CD4-positive, alpha-beta memory T cell (primary cell): ENCODE data around the gene RTN1. TPM values are rescaled to one million over a fixed set of nuclear protein-coding genes. Genes with fewer than 3 reads are reported as not detected.

ENCODE experiments used
- CTCF ChIA-PET: fragments of 350-600 bp; sonication (Branson Sonifier 250); formaldehyde crosslinking; loops from one replicate; lab custom pipeline; 2021; ENCODE audit warnings: inconsistent platforms; ENCODE audit not compliant: partially characterized antibody; lab: Charles Lee
- POLR2A ChIA-PET: fragments of 350-600 bp; sonication (Branson Sonifier 250); formaldehyde crosslinking; loops from one replicate; lab custom pipeline; 2021; ENCODE audit not compliant: partially characterized antibody; lab: Charles Lee
- DNase-seq, 5 donors: peaks; one replicate each; pipeline versions ENCODE4 v3.0.0 to v3.0.0-alpha.2; 2020 to 2022; ENCODE audit warnings: mixed read lengths in 1 of 5
- H3K27ac ChIP-seq: one replicate; pipeline ENCODE4 v1.7.0; 2013; ENCODE audit warnings: low read depth, low read length
- H3K27me3 ChIP-seq: 2 replicates; pipeline ENCODE4 v1.7.0; 2013; ENCODE audit warnings: mild to moderate bottlenecking, low read length, moderate library complexity; ENCODE audit not compliant: insufficient read depth
- H3K36me3 ChIP-seq: 2 replicates; pipeline ENCODE4 v1.7.0; 2013; ENCODE audit warnings: mild to moderate bottlenecking, low read length, moderate library complexity; ENCODE audit not compliant: insufficient read depth
- H3K4me1 ChIP-seq: 2 replicates; pipeline ENCODE4 v1.7.0; 2013; ENCODE audit warnings: mild to moderate bottlenecking, low read length, moderate library complexity; ENCODE audit not compliant: insufficient read depth
- H3K4me3 ChIP-seq, 2 donors: one replicate each; pipeline ENCODE4 v1.7.0; 2013; ENCODE audit warnings: low read length in 2 of 2, mild to moderate bottlenecking in 1 of 2
- H3K9me3 ChIP-seq, 2 donors: one replicate each; pipeline ENCODE4 v1.7.0; 2013; ENCODE audit warnings: low read length in 2 of 2, control low read depth in 1 of 2; ENCODE audit not compliant: control insufficient read depth in 1 of 2
- H3K27ac Mint-ChIP-seq, 7 donors: one replicate each; pipeline ENCODE4 v1.8.0; 2020 to 2021; ENCODE audit warnings: mixed read lengths in 7 of 7, mild to moderate bottlenecking in 6 of 7, inconsistent platforms in 3 of 7, moderate library complexity in 3 of 7
- H3K27me3 Mint-ChIP-seq, 2 donors: one replicate each; pipeline ENCODE4 v1.8.0; 2020 to 2021; ENCODE audit warnings: mixed read lengths in 2 of 2
- H3K36me3 Mint-ChIP-seq, 2 donors: one replicate each; pipeline ENCODE4 v1.8.0; 2020 to 2021; ENCODE audit warnings: mixed read lengths in 2 of 2, inconsistent platforms in 1 of 2, mild to moderate bottlenecking in 1 of 2
- H3K4me1 Mint-ChIP-seq, 4 donors: one replicate each; pipeline ENCODE4 v1.8.0; 2020 to 2021; ENCODE audit warnings: mixed read lengths in 4 of 4, mild to moderate bottlenecking in 1 of 4
- H3K4me3 Mint-ChIP-seq, 8 donors: one replicate each; pipeline ENCODE4 v1.8.0; 2020 to 2021; ENCODE audit warnings: mixed read lengths in 8 of 8, mild to moderate bottlenecking in 7 of 8, moderate library complexity in 6 of 8, inconsistent platforms in 3 of 8
- H3K9me3 Mint-ChIP-seq, 8 donors: one replicate each; pipeline ENCODE4 v1.8.0; 2020 to 2021; ENCODE audit warnings: mixed read lengths in 8 of 8, mild to moderate bottlenecking in 5 of 8, inconsistent platforms in 3 of 8, moderate library complexity in 1 of 8
- intact Hi-C: fragments of 100-400 bp; cut with micrococcal nuclease; formaldehyde crosslinking; loops from one replicate; pipeline ENCODE4 v1.15.1; 2023
- polyA plus RNA-seq, 2 donors: library from polyadenylated mRNA; unstranded; fragments of 300-500 nt; fragmentation: Illumina TruSeq; gene quantifications; one replicate each; pipeline ENCODE4 v1.2.3, GENCODE V29; 2021
- total RNA-seq, 2 experiments: library from RNA; stranded (reverse); gene quantifications; one replicate each; pipeline ENCODE4 v1.2.3, GENCODE V29; 2021

The RTN1 gene
- total and polyA plus RNA-seq, 4 experiments from 2014 or later, result 0.39 TPM; not detected in 3

DNA sequence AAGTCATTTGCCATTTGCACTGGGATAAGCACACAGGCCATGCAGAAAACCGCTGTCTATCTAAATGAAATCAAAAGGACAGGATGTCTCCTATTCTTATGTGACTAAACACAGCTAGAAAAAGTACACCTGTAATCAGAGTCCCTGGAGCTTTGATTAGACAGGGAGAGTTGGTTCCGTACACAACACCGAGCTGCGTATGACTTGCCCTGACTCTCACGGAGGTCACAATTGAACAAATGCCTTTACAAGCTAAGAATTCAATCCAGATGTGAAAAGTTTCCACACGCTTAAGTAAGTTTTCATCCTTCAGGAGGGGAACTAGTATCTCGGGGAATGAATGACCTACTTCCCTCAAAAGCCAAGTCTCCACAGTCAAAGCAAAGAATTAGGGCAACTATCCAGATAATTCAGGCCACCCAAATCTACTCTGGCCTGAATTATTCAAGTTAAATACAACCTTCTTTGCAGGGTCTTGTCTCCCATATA, 67.5 kb downstream of the RTN1 start:
- peaks cover 2 to 3% of the 10 kb centered on the region in 2 donors for H3K27me3 Mint-ChIP-seq
- Histone ChIP-seq H3K9me3 (no peaks in the 10 kb centered on the region), H3K27me3 (no peaks in the 10 kb centered on the region), H3K27ac (no peak overlapping the region), H3K36me3 (no peaks in the 10 kb centered on the region), H3K4me3 (no peak overlapping the region), H3K4me1 (no peaks in the 10 kb centered on the region)
- peaks cover 0 to 1% (median 0%) of the 10 kb centered on the region in 4 donors for H3K4me1 Mint-ChIP-seq
- CTCF ChIA-PET, result no interaction called here
- H3K4me3 Mint-ChIP-seq, result no peak overlapping the region
- peaks cover 0 to 2% (median 0%) of the 10 kb centered on the region in 8 donors for H3K9me3 Mint-ChIP-seq
- H3K27ac Mint-ChIP-seq, result no peak overlapping the region
- intact Hi-C loops, result no loop called here
- H3K36me3 Mint-ChIP-seq, result no peaks in the 10 kb centered on the region
- DNase-seq, result no peak
- POLR2A ChIA-PET, result no interaction called here

DNA sequence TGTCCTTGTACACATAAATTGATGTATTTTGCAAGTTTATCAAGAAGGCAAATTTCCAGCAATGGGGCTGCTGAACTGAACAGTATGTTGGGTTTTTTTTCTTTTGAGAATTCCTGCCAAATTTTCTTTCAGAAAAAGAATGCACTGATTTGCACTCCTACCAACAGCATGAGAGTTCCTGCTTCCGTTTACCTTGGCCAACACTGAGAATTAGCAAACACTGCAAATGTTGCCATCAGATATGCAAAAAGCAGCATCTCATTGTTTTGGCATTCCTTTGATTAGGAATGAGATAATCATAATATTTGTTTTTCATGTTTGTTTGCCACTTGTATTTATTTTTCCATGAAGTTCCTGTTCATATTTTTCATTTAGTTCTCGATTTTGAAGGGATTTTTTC, 82.4 kb downstream of the RTN1 start:
- H3K4me1 Mint-ChIP-seq, result no peaks in the 10 kb centered on the region
- ChIA-PET CTCF (no interaction called here), POLR2A (no interaction called here)
- Histone ChIP-seq H3K36me3 (no peaks in the 10 kb centered on the region), H3K27ac (no peak overlapping the region), H3K27me3 (no peaks in the 10 kb centered on the region), H3K4me1 (no peaks in the 10 kb centered on the region), H3K9me3 (no peaks in the 10 kb centered on the region), H3K4me3 (no peak overlapping the region)
- H3K27ac Mint-ChIP-seq, result no peak overlapping the region
- H3K36me3 Mint-ChIP-seq, result no peaks in the 10 kb centered on the region
- peaks cover 0 to 1% of the 10 kb centered on the region in 2 donors for H3K27me3 Mint-ChIP-seq
- no peak for DNase-seq
- H3K9me3 Mint-ChIP-seq, result no peaks in the 10 kb centered on the region
- intact Hi-C loops, result no loop called here
- H3K4me3 Mint-ChIP-seq, result no peak overlapping the region

DNA sequence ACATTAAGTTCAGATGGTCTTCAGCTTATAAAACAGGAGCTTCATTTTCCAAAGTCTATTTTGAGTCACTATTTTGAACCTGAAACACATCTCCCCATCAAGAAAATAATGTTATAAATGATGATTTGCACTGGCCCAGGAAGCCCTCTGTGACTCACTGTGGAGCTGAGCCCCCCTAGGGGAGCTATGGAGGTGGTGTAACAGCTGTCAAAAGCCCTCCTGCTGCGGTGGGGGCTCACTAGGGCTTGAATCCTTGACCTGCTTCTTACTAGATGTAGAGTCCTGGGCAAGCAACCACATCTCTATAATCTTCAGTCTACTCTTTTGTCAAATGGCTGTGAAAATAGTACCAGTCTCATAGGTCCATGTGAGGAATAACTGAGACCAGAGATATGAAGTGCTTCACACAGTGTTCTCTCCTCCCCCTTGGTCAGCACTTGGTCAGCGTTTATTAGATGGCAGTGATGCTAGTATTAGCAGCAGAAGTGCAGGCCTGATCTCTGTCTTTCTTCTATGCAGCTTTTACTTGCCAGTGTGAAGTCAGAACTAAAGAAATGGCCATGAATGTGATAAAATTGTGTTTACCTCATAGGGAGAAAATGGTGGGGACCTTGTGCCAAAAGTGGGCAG, 83.4 kb downstream of the RTN1 start:
- H3K9me3 ChIP-seq, result no peaks in the 10 kb centered on the region
- Mint-ChIP-seq H3K9me3 (no peaks in the 10 kb centered on the region), H3K27ac (no peak overlapping the region), H3K4me3 (no peak overlapping the region), H3K36me3 (no peaks in the 10 kb centered on the region), H3K4me1 (no peaks in the 10 kb centered on the region), H3K27me3 (peaks cover 0 to 3% of the 10 kb centered on the region in 2 donors)
- H3K27ac ChIP-seq, result no peak overlapping the region
- intact Hi-C loops, result no loop called here
- no peaks in the 10 kb centered on the region for H3K36me3 ChIP-seq
- no peak for DNase-seq
- POLR2A ChIA-PET, result no interaction called here
- H3K27me3 ChIP-seq, result no peaks in the 10 kb centered on the region
- H3K4me1 ChIP-seq, result no peaks in the 10 kb centered on the region
- CTCF ChIA-PET, result no interaction called here
- no peak overlapping the region for H3K4me3 ChIP-seq

DNA sequence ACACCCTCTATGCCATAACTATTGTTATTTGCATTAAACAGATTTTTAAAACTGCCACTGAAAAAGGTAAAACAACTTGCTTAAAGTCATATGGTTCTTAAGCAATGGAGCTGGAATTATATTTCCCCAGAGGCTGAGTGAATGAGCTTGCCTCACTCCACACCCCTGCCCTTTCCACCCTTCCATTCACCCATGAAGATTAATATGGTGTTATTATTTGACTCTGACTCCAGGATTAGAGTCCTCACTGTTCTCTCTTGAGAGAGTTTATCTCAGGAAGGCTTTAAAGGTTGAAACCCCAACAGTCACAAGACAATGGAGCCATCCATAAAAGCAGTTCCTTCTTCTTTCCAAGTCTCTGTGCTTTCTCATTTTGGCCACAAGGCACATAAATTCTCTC, 84.9 kb downstream of the RTN1 start:
- Histone ChIP-seq H3K27me3 (no peaks in the 10 kb centered on the region), H3K36me3 (no peaks in the 10 kb centered on the region), H3K27ac (no peak overlapping the region), H3K4me3 (no peak overlapping the region), H3K4me1 (no peaks in the 10 kb centered on the region), H3K9me3 (no peaks in the 10 kb centered on the region)
- H3K4me3 Mint-ChIP-seq, result no peak overlapping the region
- peaks cover 0 to 3% of the 10 kb centered on the region in 2 donors for H3K27me3 Mint-ChIP-seq
- no peaks in the 10 kb centered on the region for H3K36me3 Mint-ChIP-seq
- H3K9me3 Mint-ChIP-seq, result no peaks in the 10 kb centered on the region
- DNase-seq, result no peak
- ChIA-PET CTCF (no interaction called here), POLR2A (no interaction called here)
- intact Hi-C loops, result no loop called here
- H3K4me1 Mint-ChIP-seq, result no peaks in the 10 kb centered on the region
- H3K27ac Mint-ChIP-seq, result no peak overlapping the region

DNA sequence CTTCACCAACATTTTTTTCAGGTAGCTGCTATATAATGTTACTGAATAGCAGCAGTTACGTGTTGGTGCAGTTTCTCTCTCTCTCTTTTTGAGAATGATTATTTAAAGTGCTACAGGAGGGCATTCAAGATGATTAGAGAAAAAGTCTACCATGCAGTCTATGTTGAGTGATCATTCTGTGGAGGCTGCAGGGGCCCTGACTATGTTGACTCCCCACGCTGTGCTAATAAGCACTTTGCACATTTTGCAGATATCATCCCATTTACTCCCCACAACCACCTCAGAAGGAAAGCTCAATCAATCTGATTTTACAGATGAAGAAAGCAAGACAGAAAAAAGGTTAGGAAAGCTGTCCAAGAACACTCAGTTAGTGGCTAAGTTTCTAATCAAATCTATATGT, 87.8 kb downstream of the RTN1 start:
- H3K9me3 Mint-ChIP-seq, result peaks cover 0 to 1% (median 0%) of the 10 kb centered on the region in 8 donors
- no peaks in the 10 kb centered on the region for H3K4me1 Mint-ChIP-seq
- H3K9me3 ChIP-seq, result no peaks in the 10 kb centered on the region
- no peaks in the 10 kb centered on the region for H3K4me1 ChIP-seq
- peaks cover 3 to 5% of the 10 kb centered on the region in 2 donors for H3K27me3 Mint-ChIP-seq
- H3K4me3 ChIP-seq, result no peak overlapping the region
- no peak overlapping the region for H3K27ac ChIP-seq
- H3K27ac Mint-ChIP-seq, result no peak overlapping the region
- no peak for DNase-seq
- CTCF ChIA-PET, result no interaction called here
- POLR2A ChIA-PET, result no interaction called here
- H3K36me3 Mint-ChIP-seq, result no peaks in the 10 kb centered on the region
- H3K4me3 Mint-ChIP-seq, result no peak overlapping the region
- intact Hi-C loops, result no loop called here
- no peaks in the 10 kb centered on the region for H3K27me3 ChIP-seq
- no peaks in the 10 kb centered on the region for H3K36me3 ChIP-seq

DNA sequence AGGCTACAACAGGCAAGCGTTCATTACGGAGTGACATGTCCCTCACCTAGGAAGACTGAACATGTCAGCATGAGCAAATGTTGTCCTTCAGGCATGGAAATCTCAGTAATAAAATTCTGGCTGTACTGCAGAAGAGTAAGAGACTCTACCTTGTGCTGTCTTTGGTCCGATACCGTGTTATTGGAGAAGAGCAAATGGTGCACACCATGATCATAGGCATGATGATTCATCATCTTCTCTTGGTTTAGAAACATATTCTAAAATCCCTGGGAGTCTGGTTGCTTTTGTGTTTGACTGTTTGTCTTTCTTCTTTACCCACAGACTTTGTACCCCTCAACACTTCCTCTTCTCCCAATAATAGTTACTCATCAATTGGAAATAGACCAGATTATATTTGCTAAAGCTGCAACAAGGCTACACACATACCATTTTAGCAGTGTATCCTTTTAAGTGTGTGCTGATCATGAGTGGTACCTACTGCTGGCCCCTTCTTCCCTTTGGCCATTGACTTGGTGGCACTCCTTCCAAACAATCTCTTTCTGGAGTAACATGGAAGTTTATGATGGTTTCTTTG, 93.5 kb downstream of the RTN1 start:
- H3K27me3 ChIP-seq, result no peaks in the 10 kb centered on the region
- Mint-ChIP-seq H3K4me3 (no peak overlapping the region), H3K36me3 (no peaks in the 10 kb centered on the region), H3K27ac (no peak overlapping the region), H3K27me3 (peaks cover 2 to 3% of the 10 kb centered on the region in 2 donors), H3K4me1 (no peaks in the 10 kb centered on the region), H3K9me3 (peaks cover 0 to 1% (median 0%) of the 10 kb centered on the region in 8 donors)
- no peak for DNase-seq
- H3K27ac ChIP-seq, result no peak overlapping the region
- no peak overlapping the region for H3K4me3 ChIP-seq
- no peaks in the 10 kb centered on the region for H3K9me3 ChIP-seq
- H3K36me3 ChIP-seq, result no peaks in the 10 kb centered on the region
- CTCF ChIA-PET, result no interaction called here
- POLR2A ChIA-PET, result no interaction called here
- H3K4me1 ChIP-seq, result no peaks in the 10 kb centered on the region
- intact Hi-C loops, result no loop called here

DNA sequence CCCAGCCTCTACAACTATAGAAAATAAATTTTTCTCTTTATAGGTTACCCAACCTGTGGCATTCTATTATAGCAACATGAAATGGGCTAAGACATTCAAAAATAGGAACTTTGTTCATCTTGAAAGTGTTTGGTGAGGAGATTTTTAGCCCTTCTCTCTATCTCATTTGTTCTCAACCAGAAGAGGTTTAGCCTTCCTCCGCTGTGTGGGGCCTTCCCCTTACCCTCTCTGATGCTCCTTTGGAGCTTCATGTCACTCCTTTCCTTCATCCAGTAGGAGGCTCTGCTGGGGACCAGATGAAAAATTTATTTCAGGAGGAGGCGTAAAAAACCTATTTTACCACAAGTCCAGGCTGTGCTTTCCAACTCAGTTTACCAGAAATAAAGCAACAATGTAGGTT, 94.1 kb downstream of the RTN1 start:
- CTCF ChIA-PET, result no interaction called here

More for the DNA sequence above, 94.1 kb downstream of the RTN1 start:
- H3K4me1 Mint-ChIP-seq, result no peaks in the 10 kb centered on the region
- H3K27me3 Mint-ChIP-seq, result peaks cover 2 to 3% of the 10 kb centered on the region in 2 donors
- peaks cover 0 to 1% (median 0%) of the 10 kb centered on the region in 8 donors for H3K9me3 Mint-ChIP-seq
- H3K36me3 Mint-ChIP-seq, result no peaks in the 10 kb centered on the region
- Histone ChIP-seq H3K4me3 (no peak overlapping the region), H3K4me1 (no peaks in the 10 kb centered on the region), H3K27ac (no peak overlapping the region), H3K9me3 (no peaks in the 10 kb centered on the region), H3K36me3 (no peaks in the 10 kb centered on the region), H3K27me3 (no peaks in the 10 kb centered on the region)
- no peak overlapping the region for H3K27ac Mint-ChIP-seq
- no peak for DNase-seq
- intact Hi-C loops, result no loop called here
- POLR2A ChIA-PET, result no interaction called here
- H3K4me3 Mint-ChIP-seq, result no peak overlapping the region
